Activated T-cell treated with anti-CD3 and anti-CD28 coated beads, Interleukin-2, amount 50 U/mL, for 4 hours (primary cell): ENCODE data around the gene RTKN2. TPM values are rescaled to one million over a fixed set of nuclear protein-coding genes. Genes with fewer than 3 reads are reported as not detected.
A peak's percentile ranks its signal among the peaks of the same experiment; 100 is the strongest.

Source experiments
- ATAC-seq, 2 donors: fragments of 200-7000 bp; cut with Tn5 transposase; one replicate each; pipeline ENCODE4 v1.10.0; 2021
- DNase-seq: peaks from one replicate; pipeline ENCODE4 v3.0.0-alpha.2; 2020
- H3K27me3 Mint-ChIP-seq: one replicate; pipeline ENCODE4 v1.8.0; 2021; ENCODE audit warnings: low read depth, mixed read lengths
- H3K36me3 Mint-ChIP-seq: one replicate; pipeline ENCODE4 v1.8.0; 2022; ENCODE audit warnings: mixed read lengths; ENCODE audit not compliant: insufficient read depth
- H3K4me1 Mint-ChIP-seq: one replicate; pipeline ENCODE4 v1.8.0; 2021; ENCODE audit warnings: low read depth, mixed read lengths
- H3K4me3 Mint-ChIP-seq: one replicate; pipeline ENCODE4 v1.8.0; 2021; ENCODE audit warnings: mild to moderate bottlenecking, moderate library complexity, mixed read lengths
- H3K9me3 Mint-ChIP-seq: one replicate; pipeline ENCODE4 v1.8.0; 2021; ENCODE audit warnings: mixed read lengths
- total RNA-seq, 3 donors: library from RNA; stranded (reverse); gene quantifications; one replicate each; pipeline ENCODE4 v1.2.1, GENCODE V29; 2021

RTKN2 gene
- total RNA-seq, 3 donors from 2014 or later = 2.1 to 4.0 (median 3.2) TPM

GRCh38 chr10:62270020-62270419 lies 1.4 kb upstream of the RTKN2 start:
- Mint-ChIP-seq H3K36me3 (no peaks in the 10 kb centered on the region), H3K4me1 (peaks cover 21% of the 10 kb centered on the region), H3K9me3 (no peaks in the 10 kb centered on the region), H3K4me3 (peak overlapping the region; percentile 79), H3K27me3 (peaks cover 13% of the 10 kb centered on the region)
- no peak for ATAC-seq
- no peak for DNase-seq

- H3K36me3 Mint-ChIP-seq = no peaks in the 10 kb centered on the region
- DNase-seq (no peak), ATAC-seq (peak in 1 of 2 donors; percentile 11)
- peaks cover 13% of the 10 kb centered on the region for H3K27me3 Mint-ChIP-seq
- H3K9me3 Mint-ChIP-seq = no peaks in the 10 kb centered on the region
- peak overlapping the region; percentile 79 for H3K4me3 Mint-ChIP-seq
- peaks cover 25% of the 10 kb centered on the region for H3K4me1 Mint-ChIP-seq
Measured at GRCh38 chr10:62268027-62268398, 631 bp downstream of the RTKN2 start.

- Mint-ChIP-seq H3K27me3 (peaks cover 13% of the 10 kb centered on the region), H3K9me3 (no peaks in the 10 kb centered on the region), H3K36me3 (no peaks in the 10 kb centered on the region), H3K4me3 (peak overlapping the region; percentile 79), H3K4me1 (peaks cover 25% of the 10 kb centered on the region)
- ATAC-seq (no peak), DNase-seq (no peak)
Measured at GRCh38 chr10:62266611-62267010, 2.0 kb downstream of the RTKN2 start.

GRCh38 chr10:62266147-62266546 lies 2.5 kb downstream of the RTKN2 start:
- peaks cover 25% of the 10 kb centered on the region for H3K4me1 Mint-ChIP-seq
- H3K9me3 Mint-ChIP-seq = no peaks in the 10 kb centered on the region
- peaks cover 13% of the 10 kb centered on the region for H3K27me3 Mint-ChIP-seq
- ATAC-seq = no peak
- H3K36me3 Mint-ChIP-seq = no peaks in the 10 kb centered on the region
- no peak overlapping the region for H3K4me3 Mint-ChIP-seq
- no peak for DNase-seq

GRCh38 chr10:62264702-62265436 lies 3.8 kb downstream of the RTKN2 start:
- Mint-ChIP-seq H3K9me3 (no peaks in the 10 kb centered on the region), H3K4me3 (peak overlapping the region; percentile 42), H3K36me3 (no peaks in the 10 kb centered on the region), H3K4me1 (peaks cover 23% of the 10 kb centered on the region), H3K27me3 (peaks cover 9% of the 10 kb centered on the region)
- no peak for DNase-seq
- ATAC-seq = no peak

- peaks cover 17% of the 10 kb centered on the region for H3K4me1 Mint-ChIP-seq
- H3K27me3 Mint-ChIP-seq = peaks cover 1% of the 10 kb centered on the region
- no peaks in the 10 kb centered on the region for H3K36me3 Mint-ChIP-seq
- ATAC-seq (no peak), DNase-seq (no peak)
- no peak overlapping the region for H3K4me3 Mint-ChIP-seq
- H3K9me3 Mint-ChIP-seq = no peaks in the 10 kb centered on the region
Measured at GRCh38 chr10:62264126-62264525, 4.5 kb downstream of the RTKN2 start.

GRCh38 chr10:62261666-62262065 lies 7.0 kb downstream of the RTKN2 start:
- Mint-ChIP-seq H3K36me3 (no peaks in the 10 kb centered on the region), H3K4me1 (peaks cover 7% of the 10 kb centered on the region)

GRCh38 chr10:62259998-62260397 lies 8.6 kb downstream of the RTKN2 start:
- Mint-ChIP-seq H3K4me1 (peaks cover 4% of the 10 kb centered on the region), H3K9me3 (no peaks in the 10 kb centered on the region), H3K4me3 (no peak overlapping the region), H3K36me3 (peaks cover 2% of the 10 kb centered on the region), H3K27me3 (no peaks in the 10 kb centered on the region)
- DNase-seq (no peak), ATAC-seq (no peak)

More at GRCh38 chr10:62261666-62262065, 7.0 kb downstream of the RTKN2 start:
- DNase-seq (no peak), ATAC-seq (no peak)
- Mint-ChIP-seq H3K4me3 (no peak overlapping the region), H3K27me3 (no peaks in the 10 kb centered on the region), H3K9me3 (no peaks in the 10 kb centered on the region)

GRCh38 chr10:62259456-62259855 lies 9.2 kb downstream of the RTKN2 start:
- no peak overlapping the region for H3K4me3 Mint-ChIP-seq
- no peaks in the 10 kb centered on the region for H3K27me3 Mint-ChIP-seq
- H3K4me1 Mint-ChIP-seq = peaks cover 2% of the 10 kb centered on the region
- H3K36me3 Mint-ChIP-seq = peaks cover 2% of the 10 kb centered on the region
- ATAC-seq (no peak), DNase-seq (no peak)
- no peaks in the 10 kb centered on the region for H3K9me3 Mint-ChIP-seq

GRCh38 chr10:62258926-62259325 lies 9.7 kb downstream of the RTKN2 start:
- no peak for ATAC-seq
- H3K4me3 Mint-ChIP-seq = no peak overlapping the region
- no peak for DNase-seq

GRCh38 chr10:62253704-62254103 lies 14.9 kb downstream of the RTKN2 start:
- H3K36me3 Mint-ChIP-seq = peaks cover 2% of the 10 kb centered on the region
- H3K4me1 Mint-ChIP-seq = peaks cover 31% of the 10 kb centered on the region
- ATAC-seq (peak in 1 of 2 donors; percentile 52), DNase-seq (no peak)
- no peak overlapping the region for H3K4me3 Mint-ChIP-seq
- H3K27me3 Mint-ChIP-seq = no peaks in the 10 kb centered on the region
- no peaks in the 10 kb centered on the region for H3K9me3 Mint-ChIP-seq

More at GRCh38 chr10:62258926-62259325, 9.7 kb downstream of the RTKN2 start:
- Mint-ChIP-seq H3K36me3 (peaks cover 2% of the 10 kb centered on the region), H3K4me1 (peaks cover 7% of the 10 kb centered on the region), H3K27me3 (no peaks in the 10 kb centered on the region), H3K9me3 (no peaks in the 10 kb centered on the region)

GRCh38 chr10:62252051-62252450 lies 16.6 kb downstream of the RTKN2 start:
- H3K27me3 Mint-ChIP-seq = no peaks in the 10 kb centered on the region
- DNase-seq = no peak
- H3K9me3 Mint-ChIP-seq = no peaks in the 10 kb centered on the region
- peaks cover 2% of the 10 kb centered on the region for H3K36me3 Mint-ChIP-seq
- H3K4me1 Mint-ChIP-seq = peaks cover 31% of the 10 kb centered on the region
- no peak for ATAC-seq
- H3K4me3 Mint-ChIP-seq = no peak overlapping the region

- no peak for ATAC-seq
- Mint-ChIP-seq H3K9me3 (no peaks in the 10 kb centered on the region), H3K27me3 (no peaks in the 10 kb centered on the region), H3K4me3 (no peak overlapping the region), H3K4me1 (peaks cover 31% of the 10 kb centered on the region), H3K36me3 (no peaks in the 10 kb centered on the region)
- no peak for DNase-seq
Measured at GRCh38 chr10:62250594-62251198, 17.9 kb downstream of the RTKN2 start.

GRCh38 chr10:62249957-62250356 lies 18.7 kb downstream of the RTKN2 start:
- ATAC-seq (no peak), DNase-seq (no peak)
- Mint-ChIP-seq H3K4me1 (peaks cover 37% of the 10 kb centered on the region), H3K4me3 (no peak overlapping the region), H3K36me3 (no peaks in the 10 kb centered on the region), H3K27me3 (no peaks in the 10 kb centered on the region), H3K9me3 (no peaks in the 10 kb centered on the region)

- DNase-seq (no peak), ATAC-seq (no peak)
- Mint-ChIP-seq H3K4me1 (peaks cover 39% of the 10 kb centered on the region), H3K27me3 (no peaks in the 10 kb centered on the region), H3K4me3 (no peak overlapping the region), H3K9me3 (no peaks in the 10 kb centered on the region), H3K36me3 (no peaks in the 10 kb centered on the region)
Measured at GRCh38 chr10:62248465-62248864, 20.2 kb downstream of the RTKN2 start.
